Activated CD4-positive, alpha-beta T cell treated with anti-CD3 and anti-CD28 coated beads, Interleukin-2, amount 10 ng/mL, durations not matched to agents 24 days and 14 days (primary cell): Measurements from ENCODE around the gene MSI2. TPM values are rescaled to one million over a fixed set of nuclear protein-coding genes. Genes with fewer than 3 reads are reported as not detected.
A peak's percentile ranks its signal among the peaks of the same experiment; 100 is the strongest.

Source experiments
- DNase-seq: peaks from one replicate; pipeline ENCODE4 v3.0.0; 2022
- H3K27ac Mint-ChIP-seq: one replicate; pipeline ENCODE4 v1.8.0; 2022; ENCODE audit warnings: mild to moderate bottlenecking, mixed read lengths
- H3K27me3 Mint-ChIP-seq: one replicate; pipeline ENCODE4 v1.8.0; 2022; ENCODE audit warnings: mixed read lengths
- H3K36me3 Mint-ChIP-seq: one replicate; pipeline ENCODE4 v1.8.0; 2022; ENCODE audit warnings: low read depth, mild to moderate bottlenecking, mixed read lengths
- H3K4me1 Mint-ChIP-seq: one replicate; pipeline ENCODE4 v1.8.0; 2021; ENCODE audit warnings: mixed read lengths
- H3K4me3 Mint-ChIP-seq: one replicate; pipeline ENCODE4 v1.8.0; 2022; ENCODE audit warnings: mild to moderate bottlenecking, moderate library complexity, mixed read lengths
- H3K9me3 Mint-ChIP-seq: one replicate; pipeline ENCODE4 v1.8.0; 2021; ENCODE audit warnings: mixed read lengths
- intact Hi-C: fragments of 100-400 bp; cut with micrococcal nuclease; formaldehyde crosslinking; loops from one replicate; pipeline ENCODE4 v1.15.1; 2023
- total RNA-seq: library from RNA; stranded (reverse); gene quantifications from 2 replicates; pipeline ENCODE4 v1.2.3, GENCODE V29; 2022

Gene MSI2
- total RNA-seq, 1 donor from 2014 or later: 172 TPM

- DNase-seq: no peak
- H3K27me3 Mint-ChIP-seq: no peaks in the 10 kb centered on the region
- no peak overlapping the region for H3K27ac Mint-ChIP-seq
- H3K4me3 Mint-ChIP-seq: no peak overlapping the region
- H3K36me3 Mint-ChIP-seq: peaks cover 11% of the 10 kb centered on the region
- intact Hi-C loops: no loop called here
- H3K9me3 Mint-ChIP-seq: peaks cover 6% of the 10 kb centered on the region
- H3K4me1 Mint-ChIP-seq: peaks cover 36% of the 10 kb centered on the region
Observed at GRCh38 chr17:57422574-57423164, 166.3 kb downstream of the MSI2 start.

- Mint-ChIP-seq H3K36me3 (peaks cover 11% of the 10 kb centered on the region), H3K4me1 (peaks cover 32% of the 10 kb centered on the region), H3K4me3 (no peak overlapping the region), H3K27me3 (no peaks in the 10 kb centered on the region), H3K9me3 (peaks cover 6% of the 10 kb centered on the region), H3K27ac (no peak overlapping the region)
- no peak for DNase-seq
- intact Hi-C loops: no loop called here
Observed at GRCh38 chr17:57423541-57423940, 167.2 kb downstream of the MSI2 start.

GRCh38 chr17:57424273-57424672 is 167.9 kb downstream of the MSI2 start:
- peaks cover 6% of the 10 kb centered on the region for H3K9me3 Mint-ChIP-seq
- peaks cover 27% of the 10 kb centered on the region for H3K4me1 Mint-ChIP-seq
- intact Hi-C loops: no loop called here
- H3K27ac Mint-ChIP-seq: peak overlapping the region; percentile 26
- no peak overlapping the region for H3K4me3 Mint-ChIP-seq
- peaks cover 11% of the 10 kb centered on the region for H3K36me3 Mint-ChIP-seq
- no peaks in the 10 kb centered on the region for H3K27me3 Mint-ChIP-seq
- no peak for DNase-seq

- Mint-ChIP-seq H3K27ac (peak overlapping the region; percentile 26), H3K4me1 (peaks cover 29% of the 10 kb centered on the region), H3K27me3 (no peaks in the 10 kb centered on the region), H3K9me3 (peaks cover 6% of the 10 kb centered on the region), H3K4me3 (no peak overlapping the region), H3K36me3 (peaks cover 9% of the 10 kb centered on the region)
- no peak for DNase-seq
- intact Hi-C loops: no loop called here
Observed at GRCh38 chr17:57424777-57425188, 168.5 kb downstream of the MSI2 start.

- H3K36me3 Mint-ChIP-seq: peaks cover 9% of the 10 kb centered on the region
- peaks cover 6% of the 10 kb centered on the region for H3K9me3 Mint-ChIP-seq
- peak overlapping the region; percentile 25 for H3K4me3 Mint-ChIP-seq
- intact Hi-C loops: no loop called here
- DNase-seq: no peak
- H3K27me3 Mint-ChIP-seq: no peaks in the 10 kb centered on the region
- H3K4me1 Mint-ChIP-seq: peaks cover 30% of the 10 kb centered on the region
- peak overlapping the region; percentile 68 for H3K27ac Mint-ChIP-seq
Observed at GRCh38 chr17:57425431-57425830, 169.1 kb downstream of the MSI2 start.

- intact Hi-C loops: no loop called here
- Mint-ChIP-seq H3K27ac (peak overlapping the region; percentile 68), H3K4me3 (peak overlapping the region; percentile 25), H3K4me1 (peaks cover 36% of the 10 kb centered on the region), H3K36me3 (peaks cover 7% of the 10 kb centered on the region), H3K27me3 (no peaks in the 10 kb centered on the region), H3K9me3 (peaks cover 6% of the 10 kb centered on the region)
- no peak for DNase-seq
Observed at GRCh38 chr17:57425903-57426880, 169.9 kb downstream of the MSI2 start.

- no peak for DNase-seq
- Mint-ChIP-seq H3K9me3 (peaks cover 6% of the 10 kb centered on the region), H3K4me3 (no peak overlapping the region), H3K4me1 (peaks cover 27% of the 10 kb centered on the region), H3K27me3 (no peaks in the 10 kb centered on the region), H3K36me3 (peaks cover 7% of the 10 kb centered on the region), H3K27ac (no peak overlapping the region)
- intact Hi-C loops: no loop called here
Observed at GRCh38 chr17:57429966-57430365, 173.6 kb downstream of the MSI2 start.

GRCh38 chr17:57431415-57431814 is 175.1 kb downstream of the MSI2 start:
- Mint-ChIP-seq H3K27ac (peak overlapping the region; percentile 38), H3K4me1 (peaks cover 21% of the 10 kb centered on the region)

GRCh38 chr17:57432507-57433277 is 176.4 kb downstream of the MSI2 start:
- H3K4me1 Mint-ChIP-seq: peaks cover 29% of the 10 kb centered on the region
- intact Hi-C loops: no loop called here
- no peak overlapping the region for H3K4me3 Mint-ChIP-seq
- no peaks in the 10 kb centered on the region for H3K27me3 Mint-ChIP-seq
- peak overlapping the region; percentile 51 for H3K27ac Mint-ChIP-seq
- H3K36me3 Mint-ChIP-seq: peaks cover 16% of the 10 kb centered on the region
- DNase-seq: no peak
- peaks cover 4% of the 10 kb centered on the region for H3K9me3 Mint-ChIP-seq

More at GRCh38 chr17:57431415-57431814, 175.1 kb downstream of the MSI2 start:
- peaks cover 10% of the 10 kb centered on the region for H3K36me3 Mint-ChIP-seq
- no peak for DNase-seq
- intact Hi-C loops: no loop called here
- no peaks in the 10 kb centered on the region for H3K9me3 Mint-ChIP-seq
- H3K4me3 Mint-ChIP-seq: no peak overlapping the region
- H3K27me3 Mint-ChIP-seq: no peaks in the 10 kb centered on the region

GRCh38 chr17:57433452-57433851 is 177.1 kb downstream of the MSI2 start:
- Mint-ChIP-seq H3K27me3 (no peaks in the 10 kb centered on the region), H3K27ac (no peak overlapping the region), H3K36me3 (peaks cover 18% of the 10 kb centered on the region), H3K9me3 (peaks cover 4% of the 10 kb centered on the region), H3K4me3 (no peak overlapping the region), H3K4me1 (peaks cover 34% of the 10 kb centered on the region)
- no peak for DNase-seq
- intact Hi-C loops: no loop called here

GRCh38 chr17:57434361-57434760 is 178.0 kb downstream of the MSI2 start:
- Mint-ChIP-seq H3K9me3 (peaks cover 8% of the 10 kb centered on the region), H3K4me1 (peaks cover 40% of the 10 kb centered on the region), H3K27me3 (no peaks in the 10 kb centered on the region), H3K36me3 (peaks cover 21% of the 10 kb centered on the region), H3K27ac (peak overlapping the region; percentile 6), H3K4me3 (no peak overlapping the region)
- intact Hi-C loops: no loop called here
- no peak for DNase-seq

- no peak for DNase-seq
- Mint-ChIP-seq H3K4me1 (peaks cover 51% of the 10 kb centered on the region), H3K36me3 (peaks cover 20% of the 10 kb centered on the region), H3K4me3 (no peak overlapping the region), H3K27me3 (no peaks in the 10 kb centered on the region), H3K9me3 (peaks cover 8% of the 10 kb centered on the region), H3K27ac (peak overlapping the region; percentile 41)
- intact Hi-C loops: no loop called here
Observed at GRCh38 chr17:57436565-57436964, 180.2 kb downstream of the MSI2 start.

GRCh38 chr17:57438066-57438731 is 181.9 kb downstream of the MSI2 start:
- no peak overlapping the region for H3K4me3 Mint-ChIP-seq
- no peaks in the 10 kb centered on the region for H3K27me3 Mint-ChIP-seq
- H3K36me3 Mint-ChIP-seq: peaks cover 18% of the 10 kb centered on the region
- no peak for DNase-seq
- H3K27ac Mint-ChIP-seq: peak overlapping the region; percentile 39
- intact Hi-C loops: no loop called here
- peaks cover 63% of the 10 kb centered on the region for H3K4me1 Mint-ChIP-seq
- H3K9me3 Mint-ChIP-seq: peaks cover 8% of the 10 kb centered on the region
